ENCODE measurements around the gene HELZ. TPM values are rescaled to one million over a fixed set of nuclear protein-coding genes. Genes with fewer than 3 reads are reported as not detected.

Gene HELZ
- polyA plus RNA-seq, 1 of the 3 experiments (the other 2 are of a cell fraction): 4.3 TPM

- H3K9me3 ChIP-seq: peaks cover 9% of the 10 kb centered on the region
- H3K9ac ChIP-seq: no peak overlapping the region
- TF ChIP-seq FOXJ3 (CRISPR knock-in tag; IDR thresholded peaks at IDR 0.05): no peak
- no peak for TF ChIP-seq GABPA (IDR thresholded peaks at IDR 0.05; ENCODE audit: low read depth)
- no peak for TF ChIP-seq IRF3 (IDR thresholded peaks at IDR 0.05; ENCODE audit: low read depth, low read length)
- TF ChIP-seq GATA2 (CRISPR knock-in tag; IDR thresholded peaks at IDR 0.05): no peak
- TF ChIP-seq MAX (IDR thresholded peaks at IDR 0.05; ENCODE audit: low read depth): no peak
- TF ChIP-seq TCF12 (IDR thresholded peaks at IDR 0.05): no peak
- TF ChIP-seq ZBTB33 (IDR thresholded peaks at IDR 0.05; ENCODE audit: borderline replicate concordance, low read depth): no peak
- no peak for TF ChIP-seq RCOR1 (IDR thresholded peaks at IDR 0.05; ENCODE audit: low read length)
- TF ChIP-seq FOSL2 (IDR thresholded peaks at IDR 0.05; ENCODE audit: borderline replicate concordance, low read depth): no peak
- no peak for TF ChIP-seq RAD21 (IDR thresholded peaks at IDR 0.05; ENCODE audit: low read length)
- no peak for TF ChIP-seq MEF2A (IDR thresholded peaks at IDR 0.05; ENCODE audit: borderline replicate concordance, low read depth)
- no peak for TF ChIP-seq TEAD4 (IDR thresholded peaks at IDR 0.05; ENCODE audit: borderline replicate concordance, insufficient read depth)
- no peak for TF ChIP-seq NFIC (IDR thresholded peaks at IDR 0.05; ENCODE audit: borderline replicate concordance)
- no peak for TF ChIP-seq REST (IDR thresholded peaks at IDR 0.05; ENCODE audit: low read depth, low read length)
- no peak for TF ChIP-seq SIN3A (IDR thresholded peaks at IDR 0.05; ENCODE audit: borderline replicate concordance, low read depth, low read length)
- peaks cover 0 to 3% of the 10 kb centered on the region in 2 experiments; a peak in 1 of 4 replicates for H3K4me1 ChIP-seq (ENCODE audit: control insufficient read depth in 1 of 2, insufficient read depth in 2 of 2, low read depth in 1 of 2, low read length in 1 of 2)
- no peak overlapping the region for H2AFZ ChIP-seq (ENCODE audit: low read depth)
- H3K4me3 ChIP-seq (ENCODE audit: low read depth in 2 of 2, low read length in 1 of 2): no peak overlapping the region
- no peaks in the 10 kb centered on the region for H3K79me2 ChIP-seq (ENCODE audit: insufficient read depth)
- POLR2A ChIA-PET: no interaction called here
- CTCF ChIA-PET: interaction anchor here (0.9 to 1.3 kb wide), 2 partner anchors 14 to 165 kb away, joined by 3 read pairs; no protein-coding TSS in a partner anchor
- no peak for DNase-seq
- H3K4me2 ChIP-seq: no peak overlapping the region
- 7% methylated on average over 4 of the region's 4 CpGs for WGBS (ENCODE audit: low lambda C conversion rate)
- H3K9me2 ChIP-seq: no peaks in the 10 kb centered on the region
- H3K27ac ChIP-seq (ENCODE audit: low read depth in 2 of 2, low read length in 1 of 2): no peak overlapping the region
- no peaks in the 10 kb centered on the region; the same call in 1 of the 2 replicates for H3K27me3 ChIP-seq (ENCODE audit: insufficient read depth)
- no peaks in the 10 kb centered on the region for H3F3A ChIP-seq (replicated peaks; ENCODE audit: insufficient read depth)
- H4K20me1 ChIP-seq (ENCODE audit: insufficient read depth): no peaks in the 10 kb centered on the region
- H3K36me3 ChIP-seq (replicated peaks in 1 of 2; ENCODE audit: control insufficient read depth in 1 of 2, insufficient read depth in 2 of 2, low read length in 1 of 2): no peaks in the 10 kb centered on the region
These were observed 198.6 kb downstream of the HELZ start for GRCh38 chr17:67046398-67046797.
